Stimulated activated CD4-positive, alpha-beta T cell treated with anti-CD3 and anti-CD28 coated beads, TNF-alpha, amount 100 ng/mL, for 24 hours (primary cell): Measurements from ENCODE around the gene RGS3.

Experiments used
- DNase-seq, 3 experiments: peaks; one replicate each; pipeline ENCODE4 v3.0.0-alpha.2; 2020; ENCODE audit warnings: low read depth in 3 of 3

The RGS3 gene

GRCh38 chr9:113585085-113585442, 121.5 kb downstream of the RGS3 start:
- no peak for DNase-seq

- DNase-seq, result no peak
These were observed 122.0 kb downstream of the RGS3 start for GRCh38 chr9:113585555-113585954.

- no peak for DNase-seq
These were observed 124.0 kb downstream of the RGS3 start for GRCh38 chr9:113587471-113588031.

GRCh38 chr9:113588242-113588810, 124.8 kb downstream of the RGS3 start:
- DNase-seq, result no peak

GRCh38 chr9:113588936-113589335, 125.4 kb downstream of the RGS3 start:
- DNase-seq, result no peak

GRCh38 chr9:113589407-113589806, 125.9 kb downstream of the RGS3 start:
- DNase-seq, result no peak

GRCh38 chr9:113589890-113590289, 126.4 kb downstream of the RGS3 start:
- DNase-seq, result no peak

- no peak for DNase-seq
These were observed 126.9 kb downstream of the RGS3 start for GRCh38 chr9:113590389-113590788.

- DNase-seq, result peak; percentile 25 to 74 (median 43)
These were observed 127.7 kb downstream of the RGS3 start for GRCh38 chr9:113590991-113591898.

DNA sequence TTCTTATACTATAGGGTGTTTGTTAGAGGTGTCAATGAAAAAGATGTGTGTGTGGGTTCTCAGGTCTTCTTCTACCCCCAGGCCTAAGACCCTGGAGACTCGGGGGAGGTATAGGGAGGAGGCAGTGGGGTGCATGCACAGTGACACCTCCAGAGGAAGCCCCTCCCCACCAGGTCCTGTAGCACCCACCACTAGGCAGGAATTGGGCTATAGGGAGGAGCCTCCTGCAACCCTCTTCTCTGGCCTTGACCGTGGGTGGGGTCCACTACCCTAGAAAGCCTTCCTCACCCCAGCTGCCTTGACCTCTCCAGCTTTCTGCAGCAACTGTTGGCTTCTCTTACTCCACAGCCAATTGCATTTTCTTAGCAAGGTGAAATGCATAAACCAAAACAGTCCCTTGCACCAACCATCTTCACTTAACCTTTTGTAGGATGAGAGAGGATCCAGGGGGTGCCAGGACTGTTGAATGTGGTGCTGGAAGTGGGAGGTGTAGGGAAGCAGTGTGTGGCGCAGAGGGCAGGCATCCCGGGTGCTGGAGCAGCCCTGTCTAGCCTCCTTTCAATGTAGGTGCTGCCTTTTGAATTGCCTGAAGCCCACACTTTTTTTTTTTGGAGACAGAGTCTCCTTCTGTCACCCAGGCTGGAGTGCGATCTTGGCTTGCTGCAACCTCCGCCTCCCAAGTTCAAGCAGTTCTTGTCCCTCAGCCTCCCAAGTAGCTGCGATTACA, 128.5 kb downstream of the RGS3 start:
- DNase-seq, result no peak

GRCh38 chr9:113592876-113593575, 129.5 kb downstream of the RGS3 start:
- no peak for DNase-seq

GRCh38 chr9:113593682-113594281, 130.3 kb downstream of the RGS3 start:
- no peak for DNase-seq

DNA sequence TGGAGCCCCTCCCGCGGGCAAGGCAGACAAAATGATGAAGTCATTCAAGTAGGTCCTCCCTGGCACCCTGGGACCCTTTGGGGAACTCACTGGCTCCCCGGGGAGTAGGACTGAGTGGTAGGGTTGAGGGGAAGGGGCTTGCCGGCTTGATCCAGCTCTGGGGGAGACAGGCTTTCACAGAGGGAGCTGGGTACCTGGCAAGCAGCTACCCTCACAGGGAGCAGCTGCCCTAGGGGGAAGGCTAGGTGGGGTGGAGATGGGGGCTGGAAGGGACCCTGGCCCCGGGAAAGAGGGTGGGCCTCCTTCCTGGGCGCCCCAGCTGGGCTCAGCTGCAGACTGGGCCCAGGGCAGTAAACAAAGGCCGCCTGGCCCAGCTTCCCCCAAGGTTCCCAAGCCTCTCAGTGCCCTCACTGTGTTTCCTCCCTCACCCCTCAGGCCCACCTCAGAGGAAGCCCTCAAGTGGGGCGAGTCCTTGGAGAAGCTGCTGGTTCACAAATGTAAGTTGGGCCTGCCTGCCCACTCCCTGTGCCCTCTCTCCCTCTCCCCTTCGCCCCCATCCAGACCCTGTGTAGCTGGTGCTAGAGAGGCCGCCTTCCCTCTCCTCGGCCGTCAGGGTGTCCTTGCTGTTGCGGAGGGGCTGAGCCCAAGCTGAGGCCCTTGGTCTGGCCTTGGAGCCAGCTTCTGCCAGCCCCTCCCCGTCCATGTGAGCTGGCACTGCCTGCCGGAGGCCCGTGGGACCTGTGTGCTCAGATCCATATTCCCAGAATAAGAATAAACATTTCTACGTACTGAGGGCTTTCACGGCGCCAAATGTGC, 131.2 kb downstream of the RGS3 start:
- no peak for DNase-seq

GRCh38 chr9:113596616-113597320, 133.2 kb downstream of the RGS3 start:
- no peak for DNase-seq

GRCh38 chr9:113597390-113598241, 134.1 kb downstream of the RGS3 start:
- DNase-seq, result no peak

DNA sequence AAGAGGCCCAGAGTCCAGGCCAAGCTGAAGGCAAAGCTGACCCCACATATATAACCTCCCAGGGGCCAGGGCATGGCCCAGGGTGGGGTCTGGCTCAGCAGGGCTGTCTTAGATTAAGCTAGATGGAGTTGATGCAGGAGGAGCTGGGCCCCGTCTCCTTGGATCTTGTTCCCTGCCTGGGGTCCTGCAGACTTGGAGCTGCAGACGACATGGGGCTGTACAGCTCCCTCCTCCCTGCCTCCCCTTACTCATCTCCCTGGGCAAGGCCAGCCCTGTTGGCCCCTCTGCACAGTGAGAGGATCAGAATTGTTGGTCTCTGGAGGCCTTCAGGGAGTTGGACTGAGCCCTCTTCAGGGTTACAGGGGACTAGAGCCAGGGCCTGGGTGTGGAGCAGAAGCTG, 134.9 kb downstream of the RGS3 start:
- no peak for DNase-seq

- no peak for DNase-seq
These were observed 135.4 kb downstream of the RGS3 start for GRCh38 chr9:113598883-113599282.

DNA sequence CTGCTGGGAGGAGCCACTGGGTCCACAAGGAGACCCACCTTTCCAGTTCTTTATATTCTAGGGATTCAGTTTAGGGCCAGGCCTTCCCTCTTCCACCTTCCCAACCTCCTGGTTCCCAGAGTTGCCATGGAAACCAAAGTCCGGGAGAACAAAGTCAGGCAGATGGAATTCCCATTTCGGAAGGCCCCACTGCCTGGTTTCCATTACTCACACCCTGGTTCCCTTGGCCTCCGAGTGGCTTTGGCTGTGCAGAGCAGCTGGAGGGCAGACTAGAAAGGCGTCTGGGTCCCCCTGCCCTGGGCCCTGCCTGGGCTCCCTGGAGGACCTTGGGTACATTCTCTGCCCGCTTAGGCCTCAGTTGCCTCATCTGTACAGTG, 136.1 kb downstream of the RGS3 start:
- DNase-seq, result no peak
